Vagina (tissue), 2 donors: ENCODE data around the gene INSC. TPM values are rescaled to one million over a fixed set of nuclear protein-coding genes. Genes with fewer than 3 reads are reported as not detected.

Experiments used
- DNase-seq, 2 donors: peaks; one replicate each; pipeline ENCODE4 v3.0.0-alpha.2; 2017; ENCODE audit errors: extremely low spot score in 2 of 2
- H3K27ac ChIP-seq: fragments of 200-600 bp; sonication (generic); one replicate; pipeline ENCODE4 v1.5.1; 2019
- H3K27me3 ChIP-seq: fragments of 200-600 bp; sonication (generic); one replicate; pipeline ENCODE4 v1.5.1; 2019
- H3K36me3 ChIP-seq, 2 donors: fragments of 200-600 bp; sonication (generic); one replicate each; pipeline ENCODE4 v1.5.1; 2017 to 2019
- H3K4me1 ChIP-seq: fragments of 200-600 bp; sonication (generic); one replicate; pipeline ENCODE4 v1.5.1; 2019
- H3K4me3 ChIP-seq, 2 donors: fragments of 200-600 bp; sonication (generic); 1 replicate in 1 of 2; 2 replicates in 1 of 2; pipeline ENCODE4 v1.5.1; 2016 to 2019
- H3K9me3 ChIP-seq: fragments of 200-600 bp; sonication (generic); one replicate; pipeline ENCODE4 v1.5.1; 2019
- CTCF ChIP-seq, 3 experiments: fragments of 450-650 bp in 2 of 3; fragments of 200-600 bp in 1 of 3; sonication (generic) in 1 of 3; IDR thresholded peaks; one replicate each; pipeline ENCODE4 v1.5.1; 2017 to 2019; ENCODE audit warnings: antibody characterized with exemption in 3 of 3, mild to moderate bottlenecking in 2 of 3, moderate library complexity in 2 of 3
- POLR2A ChIP-seq, 2 donors: fragments of 450-650 bp; IDR thresholded peaks; one replicate each; pipeline ENCODE4 v1.6.1; 2017; ENCODE audit warnings: antibody characterized with exemption in 2 of 2, mild to moderate bottlenecking in 2 of 2, moderate library complexity in 2 of 2
- POLR2AphosphoS5 ChIP-seq, 2 donors: sonication (generic); formaldehyde crosslinking; IDR thresholded peaks; one replicate each; pipeline ENCODE4 v1.9.0; 2017; ENCODE audit warnings: antibody characterized with exemption in 2 of 2, mild to moderate bottlenecking in 2 of 2, low read depth in 1 of 2; ENCODE audit not compliant: insufficient read depth in 1 of 2
- intact Hi-C: fragments of 100-400 bp; cut with DNase I; formaldehyde crosslinking; loops from one replicate; pipeline ENCODE4 v1.15.1; 2023
- total RNA-seq: library from RNA; depleted of rRNA; stranded (reverse); fragments of >200 nt; gene quantifications from one replicate; pipeline ENCODE4 v1.2.3, GENCODE V29; 2016

Gene INSC
- total RNA-seq, 1 donor from 2014 or later: 3.2 TPM

GRCh38 chr11:15153231-15153630 lies 38.5 kb downstream of the INSC start:
- TF ChIP-seq POLR2A (IDR thresholded peaks at IDR 0.05) (no peak), CTCF (IDR thresholded peaks at IDR 0.05) (no peak), POLR2AphosphoS5 (IDR thresholded peaks at IDR 0.05; ENCODE audit: insufficient read depth in 1 of 2, low read depth in 1 of 2) (no peak)

GRCh38 chr11:15157181-15157580 lies 42.5 kb downstream of the INSC start:
- intact Hi-C loops: no loop called here
- H3K4me3 ChIP-seq: no peak overlapping the region

More at GRCh38 chr11:15153231-15153630, 38.5 kb downstream of the INSC start:
- DNase-seq: no peak
- H3K4me1 ChIP-seq: no peaks in the 10 kb centered on the region
- H3K27me3 ChIP-seq: no peaks in the 10 kb centered on the region
- intact Hi-C loops: no loop called here
- no peaks in the 10 kb centered on the region for H3K36me3 ChIP-seq
- no peak overlapping the region for H3K4me3 ChIP-seq
- H3K9me3 ChIP-seq: no peaks in the 10 kb centered on the region
- no peak overlapping the region for H3K27ac ChIP-seq

GRCh38 chr11:15157606-15158137 lies 42.9 kb downstream of the INSC start:
- H3K27me3 ChIP-seq: no peaks in the 10 kb centered on the region
- no peaks in the 10 kb centered on the region for H3K36me3 ChIP-seq
- no peak overlapping the region for H3K27ac ChIP-seq
- no peaks in the 10 kb centered on the region for H3K4me1 ChIP-seq
- H3K4me3 ChIP-seq: no peak overlapping the region
- peak in 1 of 2 donors; percentile 25 for DNase-seq
- TF ChIP-seq POLR2A (IDR thresholded peaks at IDR 0.05): no peak
- no peak for TF ChIP-seq CTCF (IDR thresholded peaks at IDR 0.05)
- TF ChIP-seq POLR2AphosphoS5 (IDR thresholded peaks at IDR 0.05; ENCODE audit: insufficient read depth in 1 of 2, low read depth in 1 of 2): no peak
- intact Hi-C loops: no loop called here
- no peaks in the 10 kb centered on the region for H3K9me3 ChIP-seq

More at GRCh38 chr11:15157181-15157580, 42.5 kb downstream of the INSC start:
- no peaks in the 10 kb centered on the region for H3K9me3 ChIP-seq
- H3K4me1 ChIP-seq: no peaks in the 10 kb centered on the region
- no peak overlapping the region for H3K27ac ChIP-seq
- DNase-seq: no peak
- H3K27me3 ChIP-seq: no peaks in the 10 kb centered on the region
- TF ChIP-seq POLR2AphosphoS5 (IDR thresholded peaks at IDR 0.05; ENCODE audit: insufficient read depth in 1 of 2, low read depth in 1 of 2) (no peak), CTCF (IDR thresholded peaks at IDR 0.05) (no peak), POLR2A (IDR thresholded peaks at IDR 0.05) (no peak)
- H3K36me3 ChIP-seq: no peaks in the 10 kb centered on the region

- intact Hi-C loops: no loop called here
These were observed 43.8 kb downstream of the INSC start for GRCh38 chr11:15158351-15159015.

More at GRCh38 chr11:15158351-15159015, 43.8 kb downstream of the INSC start:
- no peaks in the 10 kb centered on the region for H3K9me3 ChIP-seq
- TF ChIP-seq CTCF (IDR thresholded peaks at IDR 0.05): no peak
- no peak for TF ChIP-seq POLR2AphosphoS5 (IDR thresholded peaks at IDR 0.05; ENCODE audit: insufficient read depth in 1 of 2, low read depth in 1 of 2)
- TF ChIP-seq POLR2A (IDR thresholded peaks at IDR 0.05): no peak
- DNase-seq: no peak
- H3K4me3 ChIP-seq: no peak overlapping the region
- H3K4me1 ChIP-seq: no peaks in the 10 kb centered on the region
- no peak overlapping the region for H3K27ac ChIP-seq
- no peaks in the 10 kb centered on the region for H3K27me3 ChIP-seq
- no peaks in the 10 kb centered on the region for H3K36me3 ChIP-seq
